C4-2B (cell line): ENCODE results near the gene GPR137.

Source experiments
- CTCF ChIP-seq: fragments of 450-650 bp; conservative IDR thresholded peaks from 2 replicates; pipeline ENCODE4 v1.5.1; 2017; ENCODE audit warnings: mild to moderate bottlenecking
- ZFX ChIP-seq: fragments of 450-650 bp; IDR thresholded peaks from 2 replicates; pipeline ENCODE4 v1.6.1; 2017

GRCh38 chr11:64306563-64306875 lies 20.9 kb downstream of the GPR137 start:
- no peak for TF ChIP-seq CTCF
- TF ChIP-seq ZFX = no peak
